ENCODE results near the gene DOCK8.

- TF ChIP-seq CEBPB (IDR thresholded peaks at IDR 0.05; ENCODE audit: low read depth, low read length) (no peak), CHD1 (IDR thresholded peaks at IDR 0.05; ENCODE audit: low read depth, low read length) (no peak), CTCF (conservative IDR thresholded peaks at IDR 0.05; ENCODE audit: low read depth, low read length) (no peak), BHLHE40 (IDR thresholded peaks at IDR 0.05; ENCODE audit: low read depth, low read length) (no peak), RFX5 (IDR thresholded peaks at IDR 0.05; ENCODE audit: low read depth, low read length) (no peak), RAD21 (IDR thresholded peaks at IDR 0.05; ENCODE audit: low read length) (no peak), ELK1 (IDR thresholded peaks at IDR 0.05; ENCODE audit: borderline replicate concordance, low read depth, low read length) (no peak), POLR2A (IDR thresholded peaks at IDR 0.05; ENCODE audit: low read depth, low read length) (no peak), MXI1 (IDR thresholded peaks at IDR 0.05; ENCODE audit: borderline replicate concordance, low read depth, low read length) (no peak), SMC3 (IDR thresholded peaks at IDR 0.05; ENCODE audit: low read depth, low read length) (no peak)
Observed at GRCh38 chr9:221989-222776, 7.5 kb downstream of the DOCK8 start.
